GM19193 (cell line): ENCODE data around the gene HDHD5.

Experiments
- POLR2A ChIP-seq: IDR thresholded peaks from 4 replicates; pipeline ENCODE4 v1.6.1; 2011; ENCODE audit not compliant: insufficient read depth, insufficient read length; ENCODE audit errors: extremely low read depth

Gene HDHD5

GRCh38 chr22:17116572-17117330, 42.3 kb downstream of the HDHD5 start:
- no peak for TF ChIP-seq POLR2A

- TF ChIP-seq POLR2A, result no peak
These were observed 43.0 kb downstream of the HDHD5 start for GRCh38 chr22:17115945-17116565.

- TF ChIP-seq POLR2A, result no peak
These were observed 43.8 kb downstream of the HDHD5 start for GRCh38 chr22:17115236-17115635.

GRCh38 chr22:17114898-17115235, 44.2 kb downstream of the HDHD5 start:
- no peak for TF ChIP-seq POLR2A

GRCh38 chr22:17114173-17114897, 44.7 kb downstream of the HDHD5 start:
- no peak for TF ChIP-seq POLR2A

- TF ChIP-seq POLR2A, result no peak
These were observed 45.5 kb downstream of the HDHD5 start for GRCh38 chr22:17113600-17113999.

- TF ChIP-seq POLR2A, result no peak
These were observed 46.5 kb downstream of the HDHD5 start for GRCh38 chr22:17112491-17113042.

GRCh38 chr22:17110791-17111550, 48.1 kb downstream of the HDHD5 start:
- TF ChIP-seq POLR2A, result no peak

- TF ChIP-seq POLR2A, result no peak
These were observed 49.1 kb downstream of the HDHD5 start for GRCh38 chr22:17109976-17110375.

- TF ChIP-seq POLR2A, result no peak
These were observed 49.8 kb downstream of the HDHD5 start for GRCh38 chr22:17109113-17109865.

GRCh38 chr22:17108256-17109112, 50.6 kb downstream of the HDHD5 start:
- no peak for TF ChIP-seq POLR2A

- TF ChIP-seq POLR2A, result no peak
These were observed 51.6 kb downstream of the HDHD5 start for GRCh38 chr22:17107547-17107810.

GRCh38 chr22:17106785-17107546, 52.1 kb downstream of the HDHD5 start:
- no peak for TF ChIP-seq POLR2A

GRCh38 chr22:17106161-17106784, 52.8 kb downstream of the HDHD5 start:
- TF ChIP-seq POLR2A, result no peak
